Measurements from ENCODE around the gene MMP24. TPM values are rescaled to one million over a fixed set of nuclear protein-coding genes. Genes with fewer than 3 reads are reported as not detected.
A peak's percentile ranks its signal among the peaks of the same experiment; 100 is the strongest.

MMP24 gene
- total and polyA plus RNA-seq, 2 of the 13 experiments (the other 11 are each of a cell fraction or from before 2014, with no cell fraction given) = 0.29 to 0.35 TPM

- TF ChIP-seq, protein P1, sequence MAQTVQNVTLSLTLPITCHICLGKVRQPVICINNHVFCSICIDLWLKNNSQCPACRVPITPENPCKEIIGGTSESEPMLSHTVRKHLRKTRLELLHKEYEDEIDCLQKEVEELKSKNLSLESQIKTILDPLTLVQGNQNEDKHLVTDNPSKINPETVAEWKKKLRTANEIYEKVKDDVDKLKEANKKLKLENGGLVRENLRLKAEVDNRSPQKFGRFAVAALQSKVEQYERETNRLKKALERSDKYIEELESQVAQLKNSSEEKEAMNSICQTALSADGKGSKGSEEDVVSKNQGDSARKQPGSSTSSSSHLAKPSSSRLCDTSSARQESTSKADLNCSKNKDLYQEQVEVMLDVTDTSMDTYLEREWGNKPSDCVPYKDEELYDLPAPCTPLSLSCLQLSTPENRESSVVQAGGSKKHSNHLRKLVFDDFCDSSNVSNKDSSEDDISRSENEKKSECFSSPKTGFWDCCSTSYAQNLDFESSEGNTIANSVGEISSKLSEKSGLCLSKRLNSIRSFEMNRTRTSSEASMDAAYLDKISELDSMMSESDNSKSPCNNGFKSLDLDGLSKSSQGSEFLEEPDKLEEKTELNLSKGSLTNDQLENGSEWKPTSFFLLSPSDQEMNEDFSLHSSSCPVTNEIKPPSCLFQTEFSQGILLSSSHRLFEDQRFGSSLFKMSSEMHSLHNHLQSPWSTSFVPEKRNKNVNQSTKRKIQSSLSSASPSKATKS (CRISPR knock-in tag; IDR thresholded peaks at IDR 0.05) = no peak
- peak; percentile 81; the same call in 1 of the 2 replicates for TF ChIP-seq DZIP1 (CRISPR knock-in tag; IDR thresholded peaks at IDR 0.05)
- TF ChIP-seq ZNF629 (CRISPR knock-in tag; conservative IDR thresholded peaks at IDR 0.05) = peak; percentile 44; the same call in 1 of the 2 replicates
- peak; percentile 93 for TF ChIP-seq ZNF280B (CRISPR knock-in tag; IDR thresholded peaks at IDR 0.05; ENCODE audit: borderline replicate concordance)
- TF ChIP-seq KMT2A (CRISPR knock-in tag; IDR thresholded peaks at IDR 0.05) = peak; percentile 65; the same call in 1 of the 2 replicates
- peak; percentile 98 for TF ChIP-seq AKNA (CRISPR knock-in tag; IDR thresholded peaks at IDR 0.05; ENCODE audit: borderline replicate concordance)
- peak; percentile 97 for TF ChIP-seq KLF11 (CRISPR knock-in tag; IDR thresholded peaks at IDR 0.05)
- TF ChIP-seq, protein P2, sequence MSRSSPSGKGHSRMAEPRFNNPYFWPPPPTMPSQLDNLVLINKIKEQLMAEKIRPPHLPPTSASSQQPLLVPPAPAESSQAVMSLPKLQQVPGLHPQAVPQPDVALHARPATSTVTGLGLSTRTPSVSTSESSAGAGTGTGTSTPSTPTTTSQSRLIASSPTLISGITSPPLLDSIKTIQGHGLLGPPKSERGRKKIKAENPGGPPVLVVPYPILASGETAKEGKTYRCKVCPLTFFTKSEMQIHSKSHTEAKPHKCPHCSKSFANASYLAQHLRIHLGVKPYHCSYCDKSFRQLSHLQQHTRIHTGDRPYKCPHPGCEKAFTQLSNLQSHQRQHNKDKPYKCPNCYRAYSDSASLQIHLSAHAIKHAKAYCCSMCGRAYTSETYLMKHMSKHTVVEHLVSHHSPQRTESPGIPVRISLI (CRISPR knock-in tag; IDR thresholded peaks at IDR 0.05; ENCODE audit: borderline replicate concordance) = peak; percentile 42; the same call in 1 of the 2 replicates
- TF ChIP-seq ZNF350 (CRISPR knock-in tag; IDR thresholded peaks at IDR 0.05; ENCODE audit: borderline replicate concordance, low read depth) = no peak; the same call in 1 of the 2 replicates
- peak; percentile 95 for TF ChIP-seq MTF2 (CRISPR knock-in tag; IDR thresholded peaks at IDR 0.05; ENCODE audit: borderline replicate concordance)
- TF ChIP-seq NFATC3 (CRISPR knock-in tag; IDR thresholded peaks at IDR 0.05) = no peak; the same call in 1 of the 2 replicates
- TF ChIP-seq MIER3 (CRISPR knock-in tag; IDR thresholded peaks at IDR 0.05; ENCODE audit: borderline replicate concordance) = peak; percentile 79
- TF ChIP-seq ZNF160 (CRISPR knock-in tag; IDR thresholded peaks at IDR 0.05) = peak; percentile 96
- TF ChIP-seq PITX1 (CRISPR knock-in tag; IDR thresholded peaks at IDR 0.05) = peak; percentile 69; the same call in 1 of the 2 replicates
- TF ChIP-seq ZNF775 (CRISPR knock-in tag; IDR thresholded peaks at IDR 0.05; ENCODE audit: borderline replicate concordance) = no peak
These were observed 593 bp downstream of the MMP24 start (continued) for GRCh38 chr20:35226884-35227681.

Measured in HepG2 (cell line).